Measurements from ENCODE around the gene FCRL5. TPM values are rescaled to one million over a fixed set of nuclear protein-coding genes. Genes with fewer than 3 reads are reported as not detected.

Gene FCRL5
- total RNA-seq, 1 experiment from 2014 or later, result not detected

- DNase-seq, result no peak
- Mint-ChIP-seq H3K4me1 (ENCODE audit: low read depth, unreplicated experiment) (peaks cover 7% of the 10 kb centered on the region), H3K9me3 (ENCODE audit: unreplicated experiment) (no peaks in the 10 kb centered on the region), H3K4me3 (ENCODE audit: unreplicated experiment) (no peak overlapping the region), H3K27ac (ENCODE audit: unreplicated experiment) (no peak overlapping the region), H3K27me3 (ENCODE audit: insufficient read depth, unreplicated experiment) (no peaks in the 10 kb centered on the region), H3K36me3 (ENCODE audit: insufficient read depth, unreplicated experiment) (no peaks in the 10 kb centered on the region)
- Histone ChIP-seq H3K27me3 (replicated peaks; ENCODE audit: control insufficient read depth, insufficient read depth, low read length) (no peaks in the 10 kb centered on the region), H3K36me3 (ENCODE audit: control insufficient read depth, insufficient read depth, low read length) (no peaks in the 10 kb centered on the region), H3K9me3 (no peaks in the 10 kb centered on the region), H3K4me3 (ENCODE audit: low read depth, low read length) (no peak overlapping the region), H3K4me1 (no peaks in the 10 kb centered on the region)
- no peak for TF ChIP-seq CTCF (IDR thresholded peaks at IDR 0.05; ENCODE audit: insufficient read depth in 1 of 2, low read depth in 1 of 2, low read length in 1 of 2, severe bottlenecking in 1 of 2, unreplicated experiment in 1 of 2)
- CTCF ChIA-PET, result no interaction called here
- POLR2A ChIA-PET, result no interaction called here
- intact Hi-C loops (cut with micrococcal nuclease; ENCODE audit: unreplicated experiment), result no loop called here
- no TSS peak for BruUV-seq (replicated peaks)
These were observed 66.5 kb downstream of the FCRL5 start for GRCh38 chr1:157485793-157486192.

DNA sequence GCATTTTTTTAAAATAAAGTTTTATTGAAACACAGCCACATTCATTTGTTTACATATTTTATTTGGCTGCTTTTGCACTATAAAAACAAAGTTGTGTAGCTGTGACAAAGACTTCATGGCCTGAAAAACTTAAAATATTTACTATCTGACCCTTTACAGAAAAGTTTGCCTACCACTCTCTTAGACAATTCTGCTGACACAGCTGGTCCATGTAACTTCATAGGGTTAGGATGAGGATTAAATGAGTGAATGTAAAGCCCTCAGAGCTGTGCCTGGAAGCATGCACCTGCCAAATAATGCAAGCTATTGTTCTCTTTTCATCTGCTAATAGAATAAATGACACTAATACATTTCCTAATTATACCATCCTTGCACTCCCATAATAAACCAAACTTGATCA is 67.7 kb downstream of the FCRL5 start:
- H3K27ac Mint-ChIP-seq (ENCODE audit: unreplicated experiment), result no peak overlapping the region
- no TSS peak for BruUV-seq (replicated peaks)
- H3K9me3 Mint-ChIP-seq (ENCODE audit: unreplicated experiment), result peaks cover 2% of the 10 kb centered on the region
- Histone ChIP-seq H3K36me3 (ENCODE audit: control insufficient read depth, insufficient read depth, low read length) (no peaks in the 10 kb centered on the region), H3K9me3 (peaks cover 12% of the 10 kb centered on the region), H3K4me3 (ENCODE audit: low read depth, low read length) (no peak overlapping the region), H3K4me1 (no peaks in the 10 kb centered on the region), H3K27me3 (replicated peaks; ENCODE audit: control insufficient read depth, insufficient read depth, low read length) (no peaks in the 10 kb centered on the region)
- CTCF ChIA-PET, result no interaction called here
- intact Hi-C loops (cut with micrococcal nuclease; ENCODE audit: unreplicated experiment), result no loop called here
- H3K4me3 Mint-ChIP-seq (ENCODE audit: unreplicated experiment), result no peak overlapping the region
- no peak for DNase-seq
- no peaks in the 10 kb centered on the region for H3K27me3 Mint-ChIP-seq (ENCODE audit: insufficient read depth, unreplicated experiment)
- no peaks in the 10 kb centered on the region for H3K36me3 Mint-ChIP-seq (ENCODE audit: insufficient read depth, unreplicated experiment)
- TF ChIP-seq CTCF (IDR thresholded peaks at IDR 0.05; ENCODE audit: insufficient read depth in 1 of 2, low read depth in 1 of 2, low read length in 1 of 2, severe bottlenecking in 1 of 2, unreplicated experiment in 1 of 2), result no peak
- POLR2A ChIA-PET, result no interaction called here
- peaks cover 7% of the 10 kb centered on the region for H3K4me1 Mint-ChIP-seq (ENCODE audit: low read depth, unreplicated experiment)

DNA sequence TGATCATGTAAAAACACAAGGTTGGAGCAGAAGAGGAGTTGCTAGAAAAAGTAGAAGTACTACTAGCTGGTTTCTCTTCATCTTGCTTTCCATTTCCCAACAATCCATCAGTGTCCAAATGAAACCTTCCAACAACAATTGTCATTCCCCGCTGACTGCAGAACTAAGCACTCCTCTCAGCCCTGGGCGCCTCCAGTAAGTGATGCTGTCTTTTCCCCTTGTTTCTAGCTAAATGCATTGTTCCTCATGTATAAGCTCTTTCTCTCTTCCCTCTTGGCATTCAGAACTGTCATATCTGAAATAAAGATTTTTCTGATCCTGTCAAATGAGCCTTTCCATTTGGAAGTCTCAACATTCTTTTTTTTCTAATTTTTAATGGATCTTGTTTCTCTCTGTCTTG is 68.7 kb downstream of the FCRL5 start:
- no peaks in the 10 kb centered on the region for H3K27me3 Mint-ChIP-seq (ENCODE audit: insufficient read depth, unreplicated experiment)
- H3K9me3 ChIP-seq, result peaks cover 13% of the 10 kb centered on the region
- TF ChIP-seq CTCF (IDR thresholded peaks at IDR 0.05; ENCODE audit: insufficient read depth in 1 of 2, low read depth in 1 of 2, low read length in 1 of 2, severe bottlenecking in 1 of 2, unreplicated experiment in 1 of 2), result no peak
- H3K27ac Mint-ChIP-seq (ENCODE audit: unreplicated experiment), result no peak overlapping the region
- intact Hi-C loops (cut with micrococcal nuclease; ENCODE audit: unreplicated experiment), result no loop called here
- CTCF ChIA-PET, result no interaction called here
- DNase-seq, result no peak
- H3K4me3 ChIP-seq (ENCODE audit: low read depth, low read length), result no peak overlapping the region
- peaks cover 9% of the 10 kb centered on the region for H3K9me3 Mint-ChIP-seq (ENCODE audit: unreplicated experiment)
- POLR2A ChIA-PET, result no interaction called here
- H3K4me1 ChIP-seq, result no peaks in the 10 kb centered on the region
- H3K36me3 ChIP-seq (ENCODE audit: control insufficient read depth, insufficient read depth, low read length), result no peaks in the 10 kb centered on the region
- H3K36me3 Mint-ChIP-seq (ENCODE audit: insufficient read depth, unreplicated experiment), result no peaks in the 10 kb centered on the region
- no TSS peak for BruUV-seq (replicated peaks)
- H3K4me1 Mint-ChIP-seq (ENCODE audit: low read depth, unreplicated experiment), result peaks cover 7% of the 10 kb centered on the region
- no peaks in the 10 kb centered on the region for H3K27me3 ChIP-seq (replicated peaks; ENCODE audit: control insufficient read depth, insufficient read depth, low read length)
- no peak overlapping the region for H3K4me3 Mint-ChIP-seq (ENCODE audit: unreplicated experiment)

All from Caco-2 (cell line).